GM18526 (cell line): ENCODE results near the gene AMN.

Source experiments
- POLR2A ChIP-seq: IDR thresholded peaks from 3 replicates; pipeline ENCODE4 v1.6.1; 2011; ENCODE audit not compliant: insufficient read length; ENCODE audit errors: extremely low read depth

The AMN gene

DNA sequence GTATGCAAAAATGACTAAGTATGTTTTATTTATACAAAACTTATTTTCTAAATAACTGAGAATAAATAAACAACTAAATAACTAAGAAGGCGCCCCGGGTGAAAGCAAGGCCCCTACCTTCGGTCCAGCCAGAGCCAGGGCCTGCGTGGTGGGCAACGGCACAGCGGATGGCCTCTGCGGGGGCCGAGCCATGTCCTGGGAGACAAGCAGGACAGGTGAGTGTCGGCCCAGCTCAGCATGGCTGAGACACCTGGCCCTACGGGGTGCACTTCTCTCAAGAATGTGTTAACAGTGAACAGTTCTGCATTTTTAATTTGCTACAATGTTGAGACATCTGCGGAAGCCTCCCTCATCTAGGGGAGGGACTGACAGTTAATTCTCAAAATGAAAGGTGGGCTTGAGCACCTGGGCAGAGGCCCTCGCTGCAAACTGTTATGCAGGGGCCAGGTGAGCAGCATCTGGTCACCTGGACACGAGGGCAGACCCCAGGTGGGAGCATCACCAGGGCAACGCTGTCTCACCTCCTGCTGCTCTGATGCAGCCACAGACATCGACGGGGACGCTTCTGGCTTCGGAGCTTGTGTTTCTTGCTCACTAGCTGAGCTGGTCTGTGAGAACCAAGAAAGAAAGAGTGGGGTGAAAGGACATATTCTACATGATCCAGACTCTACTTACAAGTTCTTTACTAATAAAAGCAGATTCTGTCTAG lies 31.8 kb downstream of the AMN start:
- no peak for TF ChIP-seq POLR2A

DNA sequence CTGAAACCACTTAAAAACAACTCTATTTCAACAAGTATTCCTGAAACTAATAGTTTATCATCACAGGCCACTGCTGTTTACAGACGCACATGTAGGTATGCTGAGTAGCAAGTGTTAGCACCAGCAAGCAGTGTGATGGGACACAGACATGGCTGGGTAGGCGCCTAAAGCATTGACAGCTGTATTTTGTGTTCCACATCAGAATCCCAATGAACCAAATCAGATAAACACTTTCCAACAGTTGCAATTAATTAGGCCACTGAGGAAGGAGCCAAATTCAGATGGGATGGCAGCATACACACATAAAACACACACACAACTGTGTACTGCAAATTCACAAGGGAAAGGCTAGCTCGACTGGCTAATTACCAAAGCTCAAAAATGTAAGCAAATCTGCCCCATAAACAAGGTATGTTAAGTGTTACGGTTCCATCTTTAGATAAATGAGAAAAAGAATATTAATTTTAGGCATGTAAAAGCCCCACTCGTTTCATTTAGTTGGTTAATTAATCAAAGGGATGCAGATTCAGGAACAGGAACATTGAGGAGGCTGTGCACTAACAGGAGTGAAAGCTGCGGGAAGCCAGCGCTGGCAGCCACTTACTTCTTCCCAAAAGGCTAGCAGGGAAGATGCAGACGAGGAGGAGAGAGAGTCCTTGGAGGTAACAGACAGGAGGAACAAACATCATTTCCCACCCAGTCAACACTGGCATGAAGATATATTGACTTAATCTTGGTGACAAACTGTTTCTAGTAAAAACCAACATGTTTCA lies 33.4 kb downstream of the AMN start:
- no peak for TF ChIP-seq POLR2A

DNA sequence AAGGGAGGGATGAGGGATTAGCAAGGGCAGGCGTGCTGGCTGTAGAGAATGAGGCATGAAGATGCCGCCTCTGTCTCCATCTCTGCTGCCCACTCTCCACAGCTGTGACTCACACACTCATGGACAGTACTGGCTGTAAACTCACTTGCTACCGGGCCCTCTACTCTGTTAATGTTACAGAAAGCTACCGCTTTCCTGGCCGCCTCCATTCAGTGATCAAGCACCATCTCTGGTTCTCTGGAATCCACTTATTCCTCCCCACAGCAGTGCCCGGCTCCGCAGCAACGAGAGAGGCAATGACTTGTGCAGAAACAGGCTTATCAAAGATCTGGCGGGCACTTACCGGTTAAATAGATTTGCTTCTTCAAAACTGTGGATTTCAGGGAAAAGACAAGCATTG lies 34.8 kb downstream of the AMN start:
- TF ChIP-seq POLR2A, result no peak

DNA sequence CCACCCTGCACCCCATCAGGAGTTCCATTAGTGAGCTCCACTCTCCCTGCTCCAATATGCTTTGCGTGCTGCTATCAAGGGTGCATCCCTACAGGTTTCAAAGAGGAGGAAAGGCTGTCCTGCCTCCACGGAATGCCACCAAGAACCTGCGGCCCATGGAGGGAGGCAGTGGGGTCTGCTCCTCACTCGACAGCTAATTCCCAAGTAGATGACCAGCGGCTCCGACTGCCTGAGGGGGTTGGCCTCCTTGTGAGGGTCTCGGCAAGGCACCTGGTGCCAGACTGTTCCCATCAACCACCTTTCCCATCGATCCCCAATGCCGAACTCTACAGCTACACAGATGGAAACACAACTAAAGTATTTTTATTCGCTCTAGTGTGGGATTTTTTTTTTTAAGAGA lies 36.0 kb downstream of the AMN start:
- no peak for TF ChIP-seq POLR2A

DNA sequence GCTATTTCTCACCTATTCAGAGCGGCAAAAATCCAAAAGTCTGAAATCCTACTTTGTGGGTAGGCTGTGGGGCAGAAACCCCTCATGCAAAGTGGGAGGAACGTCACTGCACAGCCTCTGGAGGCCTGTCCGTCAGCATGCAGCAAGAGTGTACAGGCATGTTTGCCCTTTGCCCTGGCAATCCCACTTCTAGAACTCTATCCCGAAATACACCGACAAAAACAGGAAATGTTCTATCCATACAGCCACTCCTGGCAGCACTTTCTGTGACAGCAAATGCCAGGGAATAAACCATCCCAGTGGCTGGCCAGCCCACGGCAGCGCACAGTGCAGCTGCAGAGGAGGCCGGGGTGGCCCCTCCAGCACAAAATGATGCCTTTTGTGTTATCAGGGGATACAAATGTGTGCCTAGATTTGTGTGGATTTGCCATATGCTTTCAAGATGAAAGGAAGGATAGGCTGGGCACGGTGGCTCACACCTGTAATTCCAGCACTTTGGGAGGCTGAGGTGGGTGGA lies 39.7 kb downstream of the AMN start:
- TF ChIP-seq POLR2A, result no peak

DNA sequence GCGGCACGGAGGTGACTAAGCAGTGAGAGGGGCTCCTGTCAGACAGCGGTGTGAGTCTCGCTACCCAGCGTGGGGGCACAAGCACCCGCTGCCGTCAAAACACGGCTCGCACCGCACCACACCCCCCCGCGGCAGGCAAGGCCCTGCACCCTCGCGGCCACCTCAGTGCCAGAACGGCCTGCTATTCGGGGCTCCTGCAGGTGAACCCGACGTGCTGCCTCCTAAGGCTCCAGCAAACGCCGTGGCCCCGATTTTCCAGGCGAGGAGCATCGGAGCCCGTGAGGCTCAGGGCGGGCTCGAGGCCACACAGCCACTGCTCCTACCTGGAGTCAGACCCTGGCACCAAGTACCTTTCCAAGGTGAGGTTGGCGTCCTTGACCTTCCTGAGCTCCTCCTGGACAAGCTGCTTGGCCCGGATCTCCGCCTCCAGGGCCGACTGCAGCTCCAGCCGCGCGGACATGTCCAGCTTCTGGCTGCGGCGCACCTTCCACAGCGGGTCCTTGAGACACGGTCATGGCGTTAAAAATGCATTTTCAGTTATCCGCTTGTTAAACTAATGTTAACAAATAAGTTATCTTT lies 41.8 kb downstream of the AMN start:
- no peak for TF ChIP-seq POLR2A

DNA sequence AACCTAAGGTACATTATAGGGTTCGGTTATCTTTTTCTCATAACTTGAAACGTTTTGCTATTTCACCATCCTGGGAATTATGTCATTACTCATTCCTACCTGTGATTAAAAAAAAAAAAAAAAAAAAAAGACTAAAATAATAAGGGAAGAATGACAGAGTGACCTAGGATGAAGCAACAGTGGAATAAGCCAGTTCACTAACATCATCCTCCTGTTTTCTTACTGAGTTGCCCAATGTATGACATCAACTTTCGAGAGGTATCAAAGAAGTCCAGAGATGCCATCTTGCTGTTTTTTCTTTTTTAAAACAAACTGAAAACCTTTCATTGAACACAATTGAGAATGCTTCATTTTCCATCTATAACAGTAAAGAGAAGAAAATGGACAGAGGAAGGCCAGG lies 42.8 kb downstream of the AMN start:
- TF ChIP-seq POLR2A, result no peak

DNA sequence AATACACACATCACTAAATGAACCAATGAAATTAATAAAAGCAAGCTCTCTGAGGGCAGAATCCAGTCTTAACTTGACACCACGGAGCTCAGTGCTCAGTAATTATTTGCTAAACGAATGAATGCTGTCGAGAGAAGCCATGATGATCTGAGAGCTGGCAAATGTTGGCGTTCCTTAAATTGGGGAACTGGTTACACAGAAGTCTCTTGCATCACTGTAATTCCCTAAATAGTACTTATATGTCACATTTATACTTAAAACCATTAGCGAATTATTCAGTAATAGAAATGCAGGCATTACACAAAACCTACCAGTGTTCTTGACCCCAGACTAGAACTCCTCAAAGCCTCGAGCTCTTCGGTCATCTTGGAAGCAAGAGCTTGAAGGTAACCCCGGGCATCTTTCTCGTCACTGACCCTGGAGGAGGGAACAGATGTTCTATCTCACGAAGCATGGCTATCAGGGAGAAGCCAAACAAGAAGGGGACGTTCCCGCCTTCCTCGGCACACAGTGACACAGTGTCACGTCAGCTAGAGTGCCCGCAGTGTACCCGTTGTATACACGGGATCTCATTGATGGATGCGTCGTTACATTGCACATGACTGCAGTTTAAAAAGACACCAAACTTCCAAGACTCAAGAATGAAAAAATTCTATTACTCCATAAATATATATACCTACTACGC lies 43.6 kb downstream of the AMN start:
- no peak for TF ChIP-seq POLR2A

DNA sequence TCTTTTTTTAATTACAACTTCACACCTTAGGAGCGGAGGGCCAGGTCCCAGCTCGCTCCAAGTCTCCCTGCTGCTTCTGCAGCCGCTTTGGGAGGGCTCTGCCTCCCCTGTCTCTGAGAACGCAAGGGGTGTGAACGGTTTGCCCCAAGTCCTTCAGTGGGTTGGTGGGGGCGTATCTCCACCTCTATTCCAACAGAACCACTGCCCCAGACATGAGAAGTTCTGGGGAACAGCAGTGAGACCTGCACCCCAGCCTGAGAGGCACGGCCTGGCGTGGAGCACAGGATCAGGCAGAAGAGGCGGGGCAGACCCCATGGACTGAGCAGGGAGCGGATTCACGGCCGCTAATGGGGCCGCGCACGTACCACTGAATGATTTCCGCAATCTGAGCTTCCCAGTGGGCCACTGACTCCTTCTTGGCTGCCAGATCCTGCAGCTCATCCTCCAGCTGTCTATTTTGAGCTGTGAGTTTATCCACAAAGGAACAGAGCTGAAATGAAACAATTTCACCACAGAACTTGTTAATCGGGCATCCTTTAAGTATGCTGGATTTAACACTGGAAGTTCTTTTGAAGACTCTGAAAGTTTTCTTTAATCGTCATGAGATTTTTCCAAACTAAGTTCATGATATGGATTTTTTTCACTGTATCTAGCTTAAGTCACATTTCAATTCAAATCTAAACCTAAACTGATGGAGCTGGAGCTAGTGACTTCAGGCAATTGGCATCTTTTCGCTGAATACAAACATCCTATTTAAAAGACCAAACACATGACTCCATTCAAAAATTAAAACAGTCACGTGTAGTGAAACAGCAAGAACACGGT lies 44.4 kb downstream of the AMN start:
- TF ChIP-seq POLR2A, result no peak

DNA sequence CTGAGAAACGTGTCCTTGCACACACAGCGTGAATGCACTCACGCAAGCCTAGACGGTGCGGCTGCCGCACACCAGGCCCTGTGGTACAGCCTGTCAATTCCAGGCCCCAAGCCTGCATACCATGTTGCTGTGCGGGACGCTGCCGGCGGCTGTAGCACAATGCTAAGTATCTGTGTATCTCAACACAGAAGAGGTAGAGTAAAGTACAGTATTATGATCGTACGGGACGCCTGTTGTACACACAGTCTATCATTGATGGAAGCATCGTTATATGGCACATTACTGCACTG lies 45.0 kb downstream of the AMN start:
- no peak for TF ChIP-seq POLR2A

DNA sequence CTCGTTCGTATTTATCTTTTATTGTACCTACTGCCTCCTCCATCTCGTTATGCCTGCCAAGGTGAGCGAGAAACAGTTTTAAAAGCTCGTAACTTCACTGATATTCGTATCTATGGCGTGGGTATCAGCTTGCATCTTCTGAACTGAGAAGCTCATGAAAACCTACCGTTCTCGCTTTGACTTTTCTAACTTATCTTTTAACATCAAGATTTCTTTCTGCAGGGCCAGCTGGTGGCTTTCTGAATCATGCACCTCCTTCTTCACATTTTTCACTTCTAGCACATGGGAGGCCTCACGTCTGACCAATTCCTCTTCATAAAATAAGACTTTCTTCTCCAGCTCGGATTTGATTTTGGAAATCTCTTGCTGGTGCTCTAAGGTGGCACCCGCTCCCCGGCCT lies 45.8 kb downstream of the AMN start:
- TF ChIP-seq POLR2A, result no peak

DNA sequence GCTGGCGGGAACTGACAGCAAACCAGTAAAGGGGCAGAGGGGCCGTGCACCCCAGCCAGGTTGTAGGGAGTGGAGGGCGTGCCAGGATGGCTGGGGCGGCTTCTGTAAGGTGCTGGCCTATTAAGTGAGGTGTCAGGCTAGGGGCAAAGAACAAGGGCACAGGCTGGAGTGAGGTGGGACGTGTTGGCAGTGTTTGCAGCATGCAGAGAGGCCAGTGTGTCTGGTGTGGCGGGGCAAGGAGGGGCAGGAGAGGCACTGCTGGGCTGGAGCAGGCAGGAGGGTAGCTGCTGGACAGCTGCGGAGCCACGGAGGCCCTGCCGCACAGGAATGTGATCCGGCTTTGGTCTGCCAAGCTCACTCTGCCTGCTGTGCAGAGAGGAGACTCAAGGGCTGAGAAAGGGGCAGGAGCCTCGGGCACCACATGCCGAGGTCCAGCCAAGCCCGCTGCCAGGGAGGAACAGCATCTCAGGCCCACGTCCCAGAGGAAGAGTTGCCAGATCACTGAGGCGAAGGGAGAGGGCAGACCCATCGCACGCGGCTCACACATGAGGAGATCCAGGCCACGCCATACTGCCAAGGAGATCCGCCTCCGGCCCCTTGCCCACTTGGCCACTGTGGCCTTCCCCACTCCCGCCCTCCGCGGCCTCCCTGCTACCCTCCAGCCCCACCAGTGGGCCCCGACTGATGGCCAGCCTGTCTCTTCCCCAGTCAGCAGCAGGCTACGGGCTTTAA lies 46.8 kb downstream of the AMN start:
- no peak for TF ChIP-seq POLR2A

DNA sequence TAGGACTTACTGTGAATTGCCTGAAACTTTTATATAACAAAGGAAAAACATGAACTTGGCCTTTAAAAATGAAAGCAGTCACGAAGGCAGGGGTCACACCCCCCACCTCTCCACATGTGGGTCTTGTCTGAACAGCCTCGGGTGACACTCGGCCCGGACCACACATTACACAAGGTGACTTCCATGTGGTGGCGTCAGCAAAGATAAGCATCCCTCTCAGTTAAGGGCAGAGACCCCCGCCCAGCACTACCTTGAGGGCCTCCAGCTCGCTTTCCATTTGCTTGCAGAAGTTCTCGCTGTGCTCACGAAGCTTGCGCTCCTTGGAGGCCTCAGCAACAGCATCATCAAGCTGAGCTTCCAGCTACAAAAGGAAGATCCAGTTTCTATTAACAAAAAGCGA lies 47.4 kb downstream of the AMN start:
- no peak for TF ChIP-seq POLR2A

DNA sequence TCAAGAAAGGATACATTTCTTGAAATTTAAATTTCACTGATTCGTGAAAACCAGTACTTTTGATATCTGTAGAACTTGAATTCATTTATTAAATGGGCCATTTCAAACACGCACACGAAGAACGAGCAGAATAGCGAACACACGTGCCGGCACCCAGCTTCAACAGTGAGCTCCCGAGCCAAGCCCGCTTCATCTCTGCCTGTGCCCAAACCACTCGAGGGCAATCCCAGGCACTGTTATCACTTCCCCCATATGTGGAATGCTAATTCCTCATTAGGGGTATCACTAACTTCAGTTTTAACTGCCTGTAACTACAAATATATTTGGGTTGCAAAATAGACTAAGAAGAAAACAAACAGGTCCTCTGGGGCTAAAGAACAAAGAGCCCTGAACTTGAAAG lies 48.0 kb downstream of the AMN start:
- TF ChIP-seq POLR2A, result no peak

DNA sequence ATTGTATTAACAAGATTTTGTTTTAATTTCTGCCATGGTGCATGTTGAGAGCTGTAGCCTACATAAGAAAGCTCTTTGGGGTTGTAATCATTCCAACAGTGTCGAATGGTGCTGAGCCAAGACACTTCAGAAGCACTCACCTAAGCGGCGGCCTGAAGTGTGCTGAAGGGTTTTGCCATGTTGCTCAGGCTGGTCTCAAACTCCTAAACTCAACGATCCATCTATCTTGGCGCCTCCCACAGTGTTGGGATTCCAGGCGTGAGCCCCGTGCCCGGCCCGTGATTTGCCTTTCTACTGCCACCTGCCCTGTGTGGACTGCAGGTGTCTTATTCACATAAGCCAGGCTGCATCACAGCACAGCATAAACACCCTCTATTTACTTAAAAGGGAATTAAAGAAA lies 48.9 kb downstream of the AMN start:
- no peak for TF ChIP-seq POLR2A
